Peyer's patch (tissue), 4 donors: ENCODE data around the gene IGF2R. TPM values are rescaled to one million over a fixed set of nuclear protein-coding genes. Genes with fewer than 3 reads are reported as not detected.

Experiments
- DNase-seq, 3 donors: peaks; one replicate each; pipeline ENCODE4 v3.0.0-alpha.2; 2017 to 2019
- H3K27ac ChIP-seq, 4 donors: fragments of 200-600 bp; sonication (generic); one replicate each; pipeline ENCODE4 v1.5.1; 2016 to 2019
- H3K27me3 ChIP-seq, 2 donors: fragments of 200-600 bp; sonication (generic); one replicate each; pipeline ENCODE4 v1.5.1; 2019
- H3K36me3 ChIP-seq, 3 donors: fragments of 200-600 bp; sonication (generic); one replicate each; pipeline ENCODE4 v1.5.1; 2016 to 2019
- H3K4me1 ChIP-seq, 4 donors: fragments of 200-600 bp; sonication (generic); one replicate each; pipeline ENCODE4 v1.5.1; 2016 to 2019
- H3K4me3 ChIP-seq, 4 donors: fragments of 200-600 bp; sonication (generic); 1 replicate in 3 of 4; 2 replicates in 1 of 4; pipeline ENCODE4 v1.5.1; 2016 to 2019; ENCODE audit warnings: mild to moderate bottlenecking in 1 of 4
- H3K9me3 ChIP-seq, 4 donors: fragments of 200-600 bp; sonication (generic); one replicate each; pipeline ENCODE4 v1.5.1; 2016 to 2019; ENCODE audit warnings: mild to moderate bottlenecking in 1 of 4
- POLR2A ChIP-seq, 2 donors: fragments of 450-650 bp; IDR thresholded peaks; one replicate each; pipeline ENCODE4 v1.5.1; 2017; ENCODE audit warnings: antibody characterized with exemption in 2 of 2, mild to moderate bottlenecking in 2 of 2, moderate library complexity in 2 of 2
- total RNA-seq, 4 donors: library from RNA; depleted of rRNA; stranded (reverse); fragments of >200 nt; gene quantifications; one replicate each; pipeline ENCODE4 v1.1.0, GENCODE V29; 2016
- TF ChIP-seq, protein P1 (sequence below), 6 experiments: fragments of 450-650 bp in 4 of 6; fragments of 200-600 bp in 2 of 6; sonication (generic) in 1 of 6; IDR thresholded peaks; one replicate each; pipeline ENCODE4 v1.5.1; 2017 to 2019; ENCODE audit warnings: antibody characterized with exemption in 6 of 6, mild to moderate bottlenecking in 3 of 6, moderate library complexity in 1 of 6

IGF2R gene
- total RNA-seq, 4 donors from 2014 or later = 48.7 to 86.5 (median 82.3) TPM

DNA sequence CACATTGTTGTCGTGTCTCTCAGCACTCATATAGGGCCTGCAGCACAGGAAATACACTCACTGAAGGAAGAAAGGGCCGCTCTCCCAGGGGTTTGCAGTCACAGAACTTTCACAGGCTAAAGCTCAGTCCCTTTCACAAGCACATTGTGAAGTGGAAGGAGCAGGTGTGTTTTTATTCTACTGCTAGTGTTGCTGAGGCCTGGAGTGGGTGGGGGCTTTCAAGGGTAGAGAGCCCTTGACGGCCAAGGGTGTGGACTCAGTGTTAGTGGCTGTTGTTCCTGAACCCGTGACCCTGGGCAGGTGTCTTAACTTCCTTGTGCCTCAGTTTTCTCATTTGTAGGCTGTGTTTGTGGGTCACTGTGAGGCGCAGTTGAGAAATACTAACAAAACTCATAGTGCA is 86.5 kb downstream of the IGF2R start:
- no peaks in the 10 kb centered on the region for H3K9me3 ChIP-seq
- peaks cover 0 to 97% (median 0%) of the 10 kb centered on the region in 3 donors for H3K36me3 ChIP-seq

DNA sequence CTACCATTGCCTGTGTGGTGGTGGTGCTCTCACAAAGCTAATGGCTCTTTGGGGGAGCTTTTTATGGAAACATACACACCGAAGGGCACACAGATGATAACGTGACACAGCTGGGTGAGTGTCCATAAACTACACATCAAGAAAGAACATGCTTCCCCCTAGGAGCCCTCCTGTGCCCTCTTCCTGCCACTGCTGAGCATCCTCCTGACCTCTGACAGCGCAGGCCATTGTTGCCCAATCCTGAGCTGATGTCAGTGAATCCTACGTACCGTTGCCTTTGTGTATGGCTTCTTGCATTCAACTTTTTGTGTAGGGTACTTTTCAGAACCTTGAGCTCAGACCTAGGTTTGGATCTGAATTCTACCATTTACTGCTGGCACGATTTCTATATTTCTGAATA is 86.9 kb downstream of the IGF2R start:
- no peak for DNase-seq
- H3K4me1 ChIP-seq = peaks cover 0 to 6% (median 0%) of the 10 kb centered on the region in 4 donors
- no peak for TF ChIP-seq POLR2A (IDR thresholded peaks at IDR 0.05)
- TF ChIP-seq, protein P1, sequence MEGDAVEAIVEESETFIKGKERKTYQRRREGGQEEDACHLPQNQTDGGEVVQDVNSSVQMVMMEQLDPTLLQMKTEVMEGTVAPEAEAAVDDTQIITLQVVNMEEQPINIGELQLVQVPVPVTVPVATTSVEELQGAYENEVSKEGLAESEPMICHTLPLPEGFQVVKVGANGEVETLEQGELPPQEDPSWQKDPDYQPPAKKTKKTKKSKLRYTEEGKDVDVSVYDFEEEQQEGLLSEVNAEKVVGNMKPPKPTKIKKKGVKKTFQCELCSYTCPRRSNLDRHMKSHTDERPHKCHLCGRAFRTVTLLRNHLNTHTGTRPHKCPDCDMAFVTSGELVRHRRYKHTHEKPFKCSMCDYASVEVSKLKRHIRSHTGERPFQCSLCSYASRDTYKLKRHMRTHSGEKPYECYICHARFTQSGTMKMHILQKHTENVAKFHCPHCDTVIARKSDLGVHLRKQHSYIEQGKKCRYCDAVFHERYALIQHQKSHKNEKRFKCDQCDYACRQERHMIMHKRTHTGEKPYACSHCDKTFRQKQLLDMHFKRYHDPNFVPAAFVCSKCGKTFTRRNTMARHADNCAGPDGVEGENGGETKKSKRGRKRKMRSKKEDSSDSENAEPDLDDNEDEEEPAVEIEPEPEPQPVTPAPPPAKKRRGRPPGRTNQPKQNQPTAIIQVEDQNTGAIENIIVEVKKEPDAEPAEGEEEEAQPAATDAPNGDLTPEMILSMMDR (IDR thresholded peaks at IDR 0.05) = no peak
- H3K36me3 ChIP-seq = peaks cover 0 to 97% (median 0%) of the 10 kb centered on the region in 3 donors
- no peak overlapping the region for H3K4me3 ChIP-seq
- H3K9me3 ChIP-seq = no peaks in the 10 kb centered on the region
- H3K27ac ChIP-seq = no peak overlapping the region
- no peaks in the 10 kb centered on the region for H3K27me3 ChIP-seq

More for the DNA sequence above, 86.5 kb downstream of the IGF2R start:
- DNase-seq = no peak
- Histone ChIP-seq H3K4me3 (no peak overlapping the region), H3K27ac (no peak overlapping the region), H3K4me1 (peaks cover 0 to 6% (median 0%) of the 10 kb centered on the region in 4 donors), H3K27me3 (no peaks in the 10 kb centered on the region)
- TF ChIP-seq, protein P1 (IDR thresholded peaks at IDR 0.05) = no peak

DNA sequence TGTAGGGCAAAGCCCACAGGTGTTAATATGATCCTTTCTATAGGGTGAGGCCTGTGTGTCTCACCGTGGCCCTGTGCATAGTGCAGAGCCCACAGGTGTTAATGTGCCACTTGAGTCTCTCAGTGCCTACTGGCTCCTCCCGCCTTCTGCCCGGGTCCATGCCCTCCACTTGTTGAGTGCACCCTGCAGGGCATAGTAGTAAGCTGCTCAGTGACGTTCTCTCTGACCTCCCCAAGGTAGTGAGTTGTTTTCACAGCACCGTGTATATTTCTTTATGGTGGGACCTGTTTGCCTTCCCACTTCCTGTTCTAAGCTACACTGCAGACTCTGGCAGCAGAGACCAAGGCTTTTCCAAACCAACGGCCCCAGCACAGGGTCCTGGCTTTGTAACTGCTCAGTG is 88.2 kb downstream of the IGF2R start:
- no peaks in the 10 kb centered on the region for H3K9me3 ChIP-seq
- H3K36me3 ChIP-seq = peaks cover 0 to 97% (median 0%) of the 10 kb centered on the region in 3 donors
- H3K4me1 ChIP-seq = peaks cover 0 to 6% (median 0%) of the 10 kb centered on the region in 4 donors
- H3K27ac ChIP-seq = no peak overlapping the region
- H3K4me3 ChIP-seq = no peak overlapping the region
- TF ChIP-seq, protein P1 (IDR thresholded peaks at IDR 0.05) = no peak
- TF ChIP-seq POLR2A (IDR thresholded peaks at IDR 0.05) = no peak
- no peaks in the 10 kb centered on the region for H3K27me3 ChIP-seq
- DNase-seq = no peak

DNA sequence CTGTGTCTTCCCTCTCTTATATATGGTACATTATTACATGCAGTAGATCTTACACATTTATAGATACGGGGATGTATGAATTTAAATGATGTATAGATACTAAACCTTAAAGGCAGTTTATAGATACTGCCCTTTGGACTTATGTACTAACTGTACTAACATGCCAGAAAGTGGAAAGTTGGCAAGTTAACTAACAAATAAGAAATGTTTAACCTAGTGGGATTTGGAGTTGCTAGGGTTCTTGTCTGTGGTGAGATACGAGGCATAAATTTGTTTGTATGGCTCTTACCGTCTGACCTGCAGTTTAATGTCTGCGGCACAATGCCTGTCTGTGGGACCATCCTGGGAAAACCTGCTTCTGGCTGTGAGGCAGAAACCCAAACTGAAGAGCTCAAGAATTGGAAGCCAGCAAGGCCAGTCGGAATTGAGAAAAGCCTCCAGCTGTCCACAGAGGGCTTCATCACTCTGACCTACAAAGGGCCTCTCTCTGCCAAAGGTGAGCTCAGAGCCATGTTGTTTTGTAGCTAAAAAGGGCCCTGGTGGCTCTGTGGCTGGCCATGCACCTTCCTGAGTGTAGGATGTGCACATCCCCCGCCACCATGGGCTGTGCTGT is 89.8 kb downstream of the IGF2R start:
- peaks cover 0 to 6% (median 0%) of the 10 kb centered on the region in 4 donors for H3K4me1 ChIP-seq
- no peak for DNase-seq
- H3K36me3 ChIP-seq = peaks cover 0 to 97% (median 0%) of the 10 kb centered on the region in 3 donors
- H3K27ac ChIP-seq = peak overlapping the region in 1 of 4 donors; percentile 23
- H3K27me3 ChIP-seq = no peaks in the 10 kb centered on the region
- TF ChIP-seq, protein P1 (IDR thresholded peaks at IDR 0.05) = no peak
- no peak for TF ChIP-seq POLR2A (IDR thresholded peaks at IDR 0.05)
- no peak overlapping the region for H3K4me3 ChIP-seq
- H3K9me3 ChIP-seq = no peaks in the 10 kb centered on the region

DNA sequence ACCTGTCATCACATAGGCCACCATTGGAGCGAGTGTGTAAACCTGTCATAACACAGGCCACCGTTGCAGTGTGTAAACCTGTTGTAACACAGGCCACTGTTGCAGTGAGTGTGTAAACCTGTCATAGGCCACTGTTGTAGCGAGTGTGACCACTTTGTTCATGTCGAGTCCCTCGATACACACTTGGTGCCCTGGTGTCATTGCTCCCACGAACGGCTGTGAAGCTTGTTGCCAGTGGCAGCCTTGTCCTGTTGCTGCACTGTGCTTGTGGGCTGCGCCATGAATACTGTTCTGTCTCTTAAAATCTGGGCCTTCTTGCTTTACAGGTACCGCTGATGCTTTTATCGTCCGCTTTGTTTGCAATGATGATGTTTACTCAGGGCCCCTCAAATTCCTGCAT is 91.3 kb downstream of the IGF2R start:
- DNase-seq = no peak
- peaks cover 0 to 6% (median 0%) of the 10 kb centered on the region in 4 donors for H3K4me1 ChIP-seq
- no peak overlapping the region for H3K27ac ChIP-seq
- H3K36me3 ChIP-seq = peaks cover 0 to 97% (median 0%) of the 10 kb centered on the region in 3 donors
- no peak overlapping the region for H3K4me3 ChIP-seq
- H3K9me3 ChIP-seq = no peaks in the 10 kb centered on the region
- no peak for TF ChIP-seq POLR2A (IDR thresholded peaks at IDR 0.05)
- TF ChIP-seq, protein P1 (IDR thresholded peaks at IDR 0.05) = no peak
- H3K27me3 ChIP-seq = no peaks in the 10 kb centered on the region
